ENCODE measurements around the gene TICAM2.

Gene TICAM2

GRCh38 chr5:115605436-115605835 lies 3.2 kb upstream of the TICAM2 start:
- DNase-seq = no peak

GRCh38 chr5:115602591-115603125 lies 379 bp upstream of the TICAM2 start:
- DNase-seq = no peak

- DNase-seq = no peak
Observed at GRCh38 chr5:115600766-115601165, 1.5 kb downstream of the TICAM2 start.

GRCh38 chr5:115599924-115600323 lies 2.4 kb downstream of the TICAM2 start:
- no peak for DNase-seq

GRCh38 chr5:115599502-115599901 lies 2.8 kb downstream of the TICAM2 start:
- no peak for DNase-seq

- no peak for DNase-seq
Observed at GRCh38 chr5:115594128-115595047, 7.9 kb downstream of the TICAM2 start.

- DNase-seq = no peak
Observed at GRCh38 chr5:115589043-115589442, 13.2 kb downstream of the TICAM2 start.

- no peak for DNase-seq
Observed at GRCh38 chr5:115588640-115589039, 13.6 kb downstream of the TICAM2 start.

GRCh38 chr5:115586525-115587146 lies 15.6 kb downstream of the TICAM2 start:
- DNase-seq = peak; percentile 12

- no peak for DNase-seq
Observed at GRCh38 chr5:115585265-115585664, 17.0 kb downstream of the TICAM2 start.

GRCh38 chr5:115584501-115584900 lies 17.8 kb downstream of the TICAM2 start:
- no peak for DNase-seq

- no peak for DNase-seq
Observed at GRCh38 chr5:115583474-115583873, 18.8 kb downstream of the TICAM2 start.

GRCh38 chr5:115580941-115581340 lies 21.3 kb downstream of the TICAM2 start:
- no peak for DNase-seq

GRCh38 chr5:115579747-115580173 lies 22.5 kb downstream of the TICAM2 start:
- no peak for DNase-seq

- no peak for DNase-seq
Observed at GRCh38 chr5:115579216-115579615, 23.1 kb downstream of the TICAM2 start.

- no peak for DNase-seq
Observed at GRCh38 chr5:115578657-115579056, 23.6 kb downstream of the TICAM2 start.

GRCh38 chr5:115577741-115578140 lies 24.5 kb downstream of the TICAM2 start:
- DNase-seq = no peak

- DNase-seq = no peak
Observed at GRCh38 chr5:115577329-115577728, 24.9 kb downstream of the TICAM2 start.

- DNase-seq = no peak
Observed at GRCh38 chr5:115575167-115576070, 26.9 kb downstream of the TICAM2 start.

- no peak for DNase-seq
Observed at GRCh38 chr5:115573133-115573532, 29.1 kb downstream of the TICAM2 start.

- no peak for DNase-seq
Observed at GRCh38 chr5:115571441-115571878, 30.8 kb downstream of the TICAM2 start.

- no peak for DNase-seq
Observed at GRCh38 chr5:115568668-115569067, 33.6 kb downstream of the TICAM2 start.

GRCh38 chr5:115565233-115565632 lies 37.0 kb downstream of the TICAM2 start:
- DNase-seq = no peak
